GM10847 (cell line): ENCODE data around the gene ANKRD7.

Experiments used
- POLR2A ChIP-seq: IDR thresholded peaks from 2 replicates; pipeline ENCODE4 v1.6.1; 2011; ENCODE audit not compliant: insufficient read length; ENCODE audit errors: extremely low read depth

The ANKRD7 gene

GRCh38 chr7:118217210-118217619, 7.3 kb upstream of the ANKRD7 start:
- no peak for TF ChIP-seq POLR2A

DNA sequence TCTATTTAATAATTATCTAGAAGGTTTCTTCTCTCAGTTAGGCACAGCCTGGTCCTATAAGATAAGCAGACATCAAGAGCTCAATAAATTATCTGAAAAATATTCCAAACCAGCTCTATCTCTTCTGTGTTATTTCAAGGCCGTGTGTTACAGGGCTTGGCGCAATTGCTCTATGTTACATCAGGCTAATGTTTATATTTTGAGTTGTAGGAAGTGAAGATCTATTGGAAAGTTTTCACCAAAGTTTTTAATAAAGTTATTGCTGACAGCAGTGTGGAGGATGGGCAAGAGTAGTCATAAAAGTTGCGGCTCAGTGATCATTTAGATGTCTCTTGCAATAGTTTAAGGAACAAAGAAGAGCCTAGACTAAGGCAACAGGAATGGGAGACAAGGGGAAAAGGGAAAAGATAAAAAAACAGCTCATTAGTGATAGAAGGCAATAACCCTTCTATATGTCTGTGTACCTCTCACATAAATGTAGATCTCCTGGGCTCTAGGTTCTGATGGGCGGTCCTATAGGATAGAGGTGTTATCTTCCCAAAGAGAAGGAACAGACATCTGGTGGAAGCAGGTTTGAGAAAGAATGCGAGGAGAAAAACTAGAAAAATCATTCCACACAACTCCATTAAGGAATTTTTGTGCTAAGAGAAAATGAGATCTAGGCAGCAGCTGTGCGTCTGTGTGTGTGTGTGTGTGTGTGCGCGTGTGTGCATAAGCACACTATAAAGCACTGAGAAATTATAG, 5.9 kb upstream of the ANKRD7 start:
- no peak for TF ChIP-seq POLR2A

GRCh38 chr7:118219157-118219512, 5.4 kb upstream of the ANKRD7 start:
- no peak for TF ChIP-seq POLR2A

DNA sequence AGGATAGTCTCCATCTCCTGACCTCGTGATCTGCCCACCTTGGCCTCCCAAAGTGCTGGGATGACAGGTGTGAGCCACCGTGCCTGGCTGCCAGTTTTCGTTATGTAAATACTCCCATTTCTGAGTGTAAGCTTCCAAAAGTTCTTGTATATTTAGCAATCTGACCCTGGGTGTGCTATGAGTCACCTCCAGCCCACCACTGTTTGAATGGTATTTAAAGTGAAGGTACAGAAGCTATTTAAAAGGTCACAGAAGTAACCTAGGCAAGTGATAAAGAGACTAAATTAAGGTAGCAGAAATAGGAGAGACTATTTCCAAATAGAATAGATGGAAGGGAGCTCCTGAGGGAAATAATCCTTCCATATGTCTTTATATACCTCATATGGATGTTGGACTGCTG, 3.9 kb upstream of the ANKRD7 start:
- TF ChIP-seq POLR2A, result no peak

- no peak for TF ChIP-seq POLR2A
Measured at GRCh38 chr7:118222591-118222990, 1.9 kb upstream of the ANKRD7 start.

DNA sequence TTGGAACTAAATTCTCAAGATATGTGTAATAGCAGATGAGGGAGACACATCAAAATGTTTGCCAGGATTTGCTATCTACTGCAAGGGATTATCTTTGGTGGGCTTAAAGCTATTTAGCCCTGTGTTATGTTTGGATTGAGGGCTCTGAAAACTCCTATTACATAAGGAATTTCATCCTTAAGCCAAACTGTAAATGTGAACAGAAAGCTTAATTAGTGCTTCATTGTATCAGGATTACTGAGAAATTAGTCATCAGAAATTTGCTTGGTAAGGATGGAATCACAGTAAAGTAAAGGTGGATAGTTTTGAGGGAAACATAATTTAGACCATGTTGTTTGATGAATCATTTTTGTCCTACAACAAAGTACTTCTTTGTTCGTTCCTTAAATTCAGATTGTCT, 8.3 kb downstream of the ANKRD7 start:
- no peak for TF ChIP-seq POLR2A

- TF ChIP-seq POLR2A, result no peak
Measured at GRCh38 chr7:118233799-118234198, 9.3 kb downstream of the ANKRD7 start.

GRCh38 chr7:118239014-118239413, 14.5 kb downstream of the ANKRD7 start:
- TF ChIP-seq POLR2A, result no peak

DNA sequence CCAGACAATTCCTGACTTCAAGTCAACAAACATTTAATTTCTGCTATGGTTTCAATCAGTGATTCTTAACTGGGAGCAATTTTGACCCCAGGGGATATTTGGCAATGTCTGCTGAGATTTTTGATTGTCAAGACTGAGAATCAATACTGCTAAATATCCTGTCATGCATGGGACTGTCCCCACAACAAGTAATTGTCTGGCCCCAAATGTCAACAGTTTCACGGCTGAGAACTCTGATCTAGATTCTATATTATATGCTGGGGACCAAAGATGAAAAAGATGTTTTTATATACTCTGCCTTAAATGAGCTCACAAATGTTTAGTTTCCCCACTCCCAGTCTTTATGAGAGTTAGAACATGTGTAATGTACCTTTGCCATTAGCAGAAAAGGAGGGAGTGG, 19.2 kb downstream of the ANKRD7 start:
- TF ChIP-seq POLR2A, result no peak

DNA sequence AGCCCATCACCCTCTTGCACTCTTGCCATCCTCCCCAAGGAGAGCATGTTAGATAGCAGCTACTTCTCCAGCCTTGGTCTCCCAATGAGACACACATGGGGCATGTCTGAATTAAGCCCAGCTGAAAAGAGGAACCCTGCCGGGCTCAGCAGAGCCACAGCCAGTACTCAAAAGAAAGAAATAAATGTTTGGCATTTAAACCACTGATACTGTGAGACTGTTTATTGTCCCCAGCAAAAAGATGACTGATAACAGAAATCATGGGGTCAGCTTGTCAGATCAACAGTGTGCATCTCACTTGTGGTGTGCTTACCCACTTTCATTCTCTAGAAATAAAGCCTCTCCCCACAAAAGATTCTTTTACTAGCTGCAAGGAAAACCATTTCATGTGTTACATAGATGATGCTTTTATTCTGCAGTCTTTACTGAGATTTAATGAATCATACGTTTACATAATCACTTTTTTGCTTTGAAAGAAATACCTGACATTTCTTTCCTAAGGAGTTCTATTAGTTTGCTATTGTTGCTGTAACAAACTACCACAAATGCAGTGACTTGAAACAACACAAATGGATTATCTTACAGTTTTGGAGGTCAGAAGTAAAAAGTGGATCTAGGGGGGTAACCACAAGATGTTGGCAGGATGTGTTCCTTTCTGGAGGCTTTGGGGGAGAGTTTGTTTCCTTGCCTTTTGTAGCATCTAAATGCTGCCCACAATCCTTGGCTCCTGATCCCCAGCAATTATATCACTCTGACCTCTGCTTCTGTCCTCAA, 20.9 kb downstream of the ANKRD7 start:
- no peak for TF ChIP-seq POLR2A

GRCh38 chr7:118250860-118251494, 26.5 kb downstream of the ANKRD7 start:
- no peak for TF ChIP-seq POLR2A

GRCh38 chr7:118252087-118252486, 27.6 kb downstream of the ANKRD7 start:
- no peak for TF ChIP-seq POLR2A

- TF ChIP-seq POLR2A, result no peak
Measured at GRCh38 chr7:118259115-118259514, 34.6 kb downstream of the ANKRD7 start.

DNA sequence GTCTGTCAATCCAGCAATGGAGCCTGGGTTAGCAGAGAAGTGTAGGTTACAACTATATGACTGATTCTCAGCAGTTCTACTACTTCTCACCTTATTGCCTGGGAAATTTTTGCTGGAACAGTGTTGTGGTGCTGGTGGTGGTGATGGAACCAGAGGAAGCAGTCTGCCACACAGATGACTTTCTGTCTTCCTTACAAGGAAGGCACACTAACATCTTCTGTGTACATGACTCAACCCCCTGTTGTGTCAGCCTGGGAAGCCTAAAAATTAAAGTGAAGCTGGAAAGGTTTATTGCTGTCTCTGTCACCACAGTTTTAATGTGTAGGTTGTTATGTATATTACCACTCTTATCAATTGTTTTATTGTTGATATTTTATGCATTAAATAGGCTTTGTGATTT, 40.3 kb downstream of the ANKRD7 start:
- TF ChIP-seq POLR2A, result no peak

DNA sequence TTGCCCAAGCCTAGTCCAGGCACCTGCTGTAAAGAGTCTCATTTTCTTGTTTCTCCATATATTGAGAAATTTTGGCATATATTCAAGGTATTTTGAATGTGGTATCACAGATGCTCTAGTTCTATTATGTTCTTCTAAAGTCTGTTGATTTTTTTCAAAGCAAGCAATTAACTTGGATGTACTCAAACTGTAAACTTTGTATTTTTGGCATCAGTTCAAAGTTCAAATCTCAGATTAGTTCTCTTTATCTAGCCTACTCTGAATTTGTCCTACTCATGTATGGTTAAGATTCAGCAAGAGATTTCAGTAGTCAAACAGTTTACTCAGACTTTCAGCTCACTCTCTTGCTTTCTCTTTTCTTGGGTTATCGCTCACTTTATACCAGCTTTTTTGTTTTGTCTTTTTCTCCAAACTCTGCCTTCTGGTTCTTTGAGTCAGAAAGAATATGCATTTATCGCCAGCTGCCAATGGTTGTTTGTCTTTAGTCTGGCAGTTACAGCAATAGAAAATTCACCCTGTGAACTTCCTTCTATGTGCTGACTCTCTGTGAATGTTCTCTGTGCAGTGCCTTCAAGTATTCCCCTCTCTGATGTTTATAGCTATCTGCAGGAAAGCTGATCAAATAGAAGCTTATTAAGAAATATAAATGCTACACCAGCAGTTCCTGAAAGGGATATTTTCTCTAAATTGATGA, 56.0 kb downstream of the ANKRD7 start:
- TF ChIP-seq POLR2A, result no peak

DNA sequence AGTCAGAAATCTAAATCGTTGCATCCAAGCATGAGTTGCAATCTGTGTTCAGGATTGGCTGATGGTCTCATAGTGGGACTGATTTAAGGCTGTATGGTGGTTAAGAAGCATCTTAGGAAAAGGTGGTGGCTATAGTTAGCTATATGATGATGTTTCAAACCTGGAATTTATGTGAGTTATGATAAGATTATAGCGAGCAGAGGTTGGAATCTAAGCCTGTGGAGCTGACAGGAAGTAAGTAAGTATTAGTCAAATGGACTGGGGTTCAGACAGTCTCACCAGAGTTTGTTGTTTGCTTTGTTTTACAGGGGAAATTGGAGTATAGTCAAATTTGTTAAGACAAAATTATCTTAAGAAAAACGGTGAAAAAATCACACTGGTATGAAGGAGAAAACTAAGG, 56.7 kb downstream of the ANKRD7 start:
- TF ChIP-seq POLR2A, result no peak
